ENCODE data around the gene CSNK2B.

CSNK2B gene

GRCh38 chr6:31680226-31681134 is 14.6 kb downstream of the CSNK2B start, which contains the start of gene LY6G5C:
LY6G5C (minus strand) TSS chr6:31681067; CDS start chr6:31680373, 694 bp downstream.
- peak; percentile 85 for TF ChIP-seq CTCF (IDR thresholded peaks at IDR 0.05; ENCODE audit: low read depth, low read length, missing control alignments)
- in situ Hi-C loops (cut with HindIII; ENCODE audit: low pct_ligation_motif_present, low sequenced_read_pairs), result no loop called here
- DNase-seq, result peak; percentile 82
- H3K4me3 ChIP-seq (ENCODE audit: low read depth, low read length), result peak within 1 kb of the TSS; percentile 61
- H3K27me3 ChIP-seq (replicated peaks), result no peaks in the 10 kb centered on the region
- peak within 1 kb of the TSS; percentile 30 for H3K27ac ChIP-seq
- no peaks in the 10 kb centered on the region for H3K36me3 ChIP-seq (replicated peaks)

- Histone ChIP-seq H3K4me3 (ENCODE audit: low read depth, low read length) (peak overlapping the region; percentile 61), H3K27ac (peak overlapping the region; percentile 30), H3K36me3 (replicated peaks) (peaks cover 2% of the 10 kb centered on the region), H3K27me3 (replicated peaks) (no peaks in the 10 kb centered on the region)
- in situ Hi-C loops (cut with HindIII; ENCODE audit: low pct_ligation_motif_present, low sequenced_read_pairs), result no loop called here
- TF ChIP-seq CTCF (IDR thresholded peaks at IDR 0.05; ENCODE audit: low read depth, low read length, missing control alignments), result peak; percentile 29
- DNase-seq, result no peak
Measured at GRCh38 chr6:31681135-31681671, 15.3 kb downstream of the CSNK2B start.

GRCh38 chr6:31683591-31683990 is 17.7 kb downstream of the CSNK2B start:
- no peak overlapping the region for H3K4me3 ChIP-seq (ENCODE audit: low read depth, low read length)
- no peak overlapping the region for H3K27ac ChIP-seq
- H3K36me3 ChIP-seq (replicated peaks), result peaks cover 25% of the 10 kb centered on the region
- TF ChIP-seq CTCF (IDR thresholded peaks at IDR 0.05; ENCODE audit: low read depth, low read length, missing control alignments), result no peak
- no peak for DNase-seq
- no peaks in the 10 kb centered on the region for H3K27me3 ChIP-seq (replicated peaks)
- in situ Hi-C loops (cut with HindIII; ENCODE audit: low pct_ligation_motif_present, low sequenced_read_pairs), result no loop called here

- TF ChIP-seq CTCF (IDR thresholded peaks at IDR 0.05; ENCODE audit: low read depth, low read length, missing control alignments), result no peak
- no peaks in the 10 kb centered on the region for H3K27me3 ChIP-seq (replicated peaks)
- DNase-seq, result no peak
- in situ Hi-C loops (cut with HindIII; ENCODE audit: low pct_ligation_motif_present, low sequenced_read_pairs), result no loop called here
- no peak overlapping the region for H3K27ac ChIP-seq
- no peak overlapping the region for H3K4me3 ChIP-seq (ENCODE audit: low read depth, low read length)
- H3K36me3 ChIP-seq (replicated peaks), result peaks cover 52% of the 10 kb centered on the region
Measured at GRCh38 chr6:31686483-31686882, 20.6 kb downstream of the CSNK2B start.

GRCh38 chr6:31687321-31687720 is 21.4 kb downstream of the CSNK2B start:
- Histone ChIP-seq H3K27me3 (replicated peaks) (no peaks in the 10 kb centered on the region), H3K27ac (no peak overlapping the region), H3K36me3 (replicated peaks) (peaks cover 57% of the 10 kb centered on the region), H3K4me3 (ENCODE audit: low read depth, low read length) (no peak overlapping the region)
- no peak for TF ChIP-seq CTCF (IDR thresholded peaks at IDR 0.05; ENCODE audit: low read depth, low read length, missing control alignments)
- in situ Hi-C loops (cut with HindIII; ENCODE audit: low pct_ligation_motif_present, low sequenced_read_pairs), result no loop called here
- no peak for DNase-seq

All from brain microvascular endothelial cell (primary cell).